Measurements from ENCODE around the gene TMEM165.

GRCh38 chr4:55458164-55458563 lies 62.4 kb downstream of the TMEM165 start:
- TF ChIP-seq CTCF (tag by site-specific recombination; IDR thresholded peaks at IDR 0.05) (no peak), ZFP41 (tag by site-specific recombination; IDR thresholded peaks at IDR 0.05; ENCODE audit: borderline replicate concordance) (no peak), MZF1 (tag by site-specific recombination; IDR thresholded peaks at IDR 0.05; ENCODE audit: borderline replicate concordance) (no peak), KLF7 (tag by site-specific recombination; IDR thresholded peaks at IDR 0.05; ENCODE audit: borderline replicate concordance) (no peak), PRDM2 (tag by site-specific recombination; IDR thresholded peaks at IDR 0.05; ENCODE audit: borderline replicate concordance) (no peak), TRIM28 (IDR thresholded peaks at IDR 0.05; ENCODE audit: borderline replicate concordance, low read length) (no peak), ZNF391 (tag by site-specific recombination; IDR thresholded peaks at IDR 0.05; ENCODE audit: borderline replicate concordance, low read depth) (no peak), ZSCAN18 (tag by site-specific recombination; IDR thresholded peaks at IDR 0.05) (no peak), ZNF747 (tag by site-specific recombination; IDR thresholded peaks at IDR 0.05) (no peak), REST (tag by site-specific recombination; IDR thresholded peaks at IDR 0.05) (no peak), ZBTB44 (tag by site-specific recombination; IDR thresholded peaks at IDR 0.05) (no peak), ZNF26 (tag by site-specific recombination; IDR thresholded peaks at IDR 0.05) (no peak), ZNF211 (tag by site-specific recombination; IDR thresholded peaks at IDR 0.05; ENCODE audit: low read depth) (no peak)

All from HEK293 (cell line).